Stomach (tissue), 9 donors: Measurements from ENCODE around the gene RAD9B. TPM values are rescaled to one million over a fixed set of nuclear protein-coding genes. Genes with fewer than 3 reads are reported as not detected.
A peak's percentile ranks its signal among the peaks of the same experiment; 100 is the strongest.

Experiments
- DNase-seq, 2 donors: peaks; one replicate each; pipeline versions ENCODE4 v3.0.0 to v3.0.0-alpha.2; 2013 to 2019
- H3K27ac ChIP-seq, 5 donors: fragments of 200-600 bp in 4 of 5; sonication (generic) in 4 of 5; one replicate each; pipeline ENCODE4 v1.5.1; 2013 to 2019; ENCODE audit warnings: mild to moderate bottlenecking in 1 of 5, moderate library complexity in 1 of 5
- H3K27me3 ChIP-seq, 3 donors: fragments of 200-600 bp; sonication (generic); one replicate each; pipeline ENCODE4 v1.5.1; 2017 to 2019; ENCODE audit warnings: mixed run types in 1 of 3
- H3K36me3 ChIP-seq, 4 donors: fragments of 200-600 bp; sonication (generic); 1 replicate in 3 of 4; 2 replicates in 1 of 4; pipeline ENCODE4 v1.5.1; 2016 to 2019
- H3K4me1 ChIP-seq, 4 donors: fragments of 200-600 bp; sonication (generic); one replicate each; pipeline ENCODE4 v1.5.1; 2016 to 2019
- H3K4me3 ChIP-seq, 4 donors: fragments of 200-600 bp; sonication (generic) in 3 of 4; one replicate each; pipeline ENCODE4 v1.5.1; 2016 to 2019; ENCODE audit warnings: mild to moderate bottlenecking in 1 of 4
- H3K9me3 ChIP-seq, 4 donors: fragments of 200-600 bp; sonication (generic); one replicate each; pipeline ENCODE4 v1.5.1; 2016 to 2019
- EP300 ChIP-seq: sonication (generic); formaldehyde crosslinking; IDR thresholded peaks from one replicate; pipeline ENCODE4 v1.6.1; 2017; ENCODE audit warnings: antibody characterized with exemption
- POLR2A ChIP-seq, 4 donors: fragments of 450-650 bp; IDR thresholded peaks; one replicate each; pipeline ENCODE4 v1.6.1; 2016; ENCODE audit warnings: antibody characterized with exemption in 4 of 4, control low read depth in 2 of 4, mild to moderate bottlenecking in 1 of 4, moderate library complexity in 1 of 4
- POLR2AphosphoS5 ChIP-seq, 3 donors: sonication (generic); formaldehyde crosslinking; IDR thresholded peaks; one replicate each; pipeline ENCODE4 v1.6.1; 2016; ENCODE audit warnings: antibody characterized with exemption in 3 of 3
- WGBS, 5 donors: extraction: QIAGEN DNeasy Blood & Tissue Kit in 3 of 5; methylation state at CpG; one replicate each; pipeline versions ENCODE4 v1.1.5 to v1.1.7; 2013 to 2018; 5-methylcytosine and 5-hydroxymethylcytosine counted together
- intact Hi-C: fragments of 100-400 bp; cut with DNase I; formaldehyde crosslinking; loops from one replicate; pipeline ENCODE4 v1.15.1; 2023; ENCODE audit warnings: low total_unique reads
- polyA plus RNA-seq, 3 donors: library from polyadenylated mRNA; stranded (reverse); fragments of 200-250 nt; gene quantifications; one replicate each; pipeline ENCODE4 v1.2.3, GENCODE V29; 2013
- total RNA-seq, 5 donors: library from RNA; depleted of rRNA; stranded (reverse); fragments of >200 nt; gene quantifications; one replicate each; pipeline versions ENCODE4 v1.1.0 to v1.2.3, GENCODE V29; 2014 to 2016
- TF ChIP-seq, protein P1 (sequence below), 7 experiments: fragments of 450-650 bp in 4 of 7; fragments of 200-600 bp in 3 of 7; sonication (generic) in 3 of 7; IDR thresholded peaks; one replicate each; pipeline ENCODE4 v1.5.1; 2016 to 2019; ENCODE audit warnings: antibody characterized with exemption in 7 of 7, control low read depth in 2 of 7, mild to moderate bottlenecking in 1 of 7
- donor health status: healthy with polysubstance abuse.
- donor health status: Bipolar disorder and iron deficiency.
- donor health status: healthy.

The RAD9B gene
- total and polyA plus RNA-seq, 8 donors, result 0.23 to 0.73 (median 0.31) TPM; not detected in 3

DNA sequence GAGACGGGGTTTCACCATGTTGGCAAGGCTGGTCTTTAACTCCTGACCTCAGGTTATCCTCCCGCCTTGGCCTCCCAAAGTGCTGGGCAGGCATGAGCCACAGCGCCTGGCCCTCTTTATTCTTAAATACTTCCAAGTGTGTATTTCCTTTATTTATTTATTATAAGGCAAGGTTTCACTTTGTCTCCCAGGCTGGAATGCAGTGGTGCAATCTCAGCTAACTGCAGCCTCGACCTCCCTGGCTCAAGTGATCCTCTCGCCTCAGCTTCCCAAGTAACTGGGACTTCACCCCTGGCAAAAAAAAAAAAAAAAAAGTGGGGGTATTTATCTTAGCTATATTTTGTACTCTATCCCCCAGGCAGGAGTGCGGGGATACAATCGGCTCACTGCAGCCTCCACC is 26.7 kb upstream of the RAD9B start:
- WGBS, 5 donors, result 90 to 96% (median 93%) methylated on average over 7 of the region's 7 CpGs
- no peak for TF ChIP-seq POLR2AphosphoS5 (IDR thresholded peaks at IDR 0.05)
- TF ChIP-seq, protein P1, sequence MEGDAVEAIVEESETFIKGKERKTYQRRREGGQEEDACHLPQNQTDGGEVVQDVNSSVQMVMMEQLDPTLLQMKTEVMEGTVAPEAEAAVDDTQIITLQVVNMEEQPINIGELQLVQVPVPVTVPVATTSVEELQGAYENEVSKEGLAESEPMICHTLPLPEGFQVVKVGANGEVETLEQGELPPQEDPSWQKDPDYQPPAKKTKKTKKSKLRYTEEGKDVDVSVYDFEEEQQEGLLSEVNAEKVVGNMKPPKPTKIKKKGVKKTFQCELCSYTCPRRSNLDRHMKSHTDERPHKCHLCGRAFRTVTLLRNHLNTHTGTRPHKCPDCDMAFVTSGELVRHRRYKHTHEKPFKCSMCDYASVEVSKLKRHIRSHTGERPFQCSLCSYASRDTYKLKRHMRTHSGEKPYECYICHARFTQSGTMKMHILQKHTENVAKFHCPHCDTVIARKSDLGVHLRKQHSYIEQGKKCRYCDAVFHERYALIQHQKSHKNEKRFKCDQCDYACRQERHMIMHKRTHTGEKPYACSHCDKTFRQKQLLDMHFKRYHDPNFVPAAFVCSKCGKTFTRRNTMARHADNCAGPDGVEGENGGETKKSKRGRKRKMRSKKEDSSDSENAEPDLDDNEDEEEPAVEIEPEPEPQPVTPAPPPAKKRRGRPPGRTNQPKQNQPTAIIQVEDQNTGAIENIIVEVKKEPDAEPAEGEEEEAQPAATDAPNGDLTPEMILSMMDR (IDR thresholded peaks at IDR 0.05), result no peak
- no peak for TF ChIP-seq EP300
- TF ChIP-seq POLR2A (IDR thresholded peaks at IDR 0.05), result no peak

DNA sequence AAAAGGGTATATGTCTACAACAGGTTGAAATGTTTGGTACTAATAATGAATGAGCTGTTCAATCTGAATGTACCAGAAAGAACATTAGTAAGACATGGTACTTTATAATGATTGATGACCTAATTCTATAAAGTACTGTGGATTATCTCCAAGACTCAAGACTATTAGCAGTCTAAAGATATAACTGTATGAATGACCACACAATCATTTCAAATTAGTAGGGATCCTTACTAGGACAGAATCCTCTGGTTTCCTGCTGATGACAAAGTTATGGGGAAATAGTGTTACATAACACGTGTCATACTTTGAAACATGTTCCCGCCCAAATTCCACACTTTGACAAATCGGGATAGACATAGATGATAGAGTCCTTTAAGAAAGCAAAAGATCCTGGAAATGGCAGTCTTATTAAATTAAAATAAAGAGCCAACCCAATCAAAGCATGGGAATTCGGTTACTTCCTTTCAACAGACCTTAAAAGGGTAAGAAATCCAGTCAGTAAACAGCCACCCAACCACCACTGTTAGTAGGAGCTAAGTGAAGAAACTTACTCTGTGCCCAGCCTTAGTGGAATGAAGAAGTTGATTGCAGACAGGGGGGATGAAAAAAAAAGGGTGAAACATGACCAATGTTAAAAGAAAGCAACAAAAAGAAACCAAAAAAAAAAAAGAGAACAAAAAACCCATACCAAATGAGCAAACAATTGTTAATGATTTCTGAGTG is 3.0 kb upstream of the RAD9B start:
- Histone ChIP-seq H3K27me3 (no peaks in the 10 kb centered on the region), H3K4me3 (no peak overlapping the region), H3K36me3 (peaks cover 9 to 33% (median 25%) of the 10 kb centered on the region in 4 donors), H3K9me3 (no peaks in the 10 kb centered on the region), H3K4me1 (peaks cover 11 to 48% (median 38%) of the 10 kb centered on the region in 4 donors), H3K27ac (peak overlapping the region in 3 of 5 donors; percentile 18 to 98 (median 19))
- intact Hi-C loops, result no loop called here
- no peak for TF ChIP-seq EP300
- TF ChIP-seq, protein P1 (IDR thresholded peaks at IDR 0.05), result no peak
- TF ChIP-seq POLR2AphosphoS5 (IDR thresholded peaks at IDR 0.05), result peak in 1 of 3 donors; percentile 39
- no peak for TF ChIP-seq POLR2A (IDR thresholded peaks at IDR 0.05)
- no peak for DNase-seq
- WGBS, 5 donors, result 58 to 64% (median 63%) methylated on average over 4 of the region's 4 CpGs

More for the DNA sequence above, 26.7 kb upstream of the RAD9B start:
- peaks cover 0 to 4% (median 3%) of the 10 kb centered on the region in 4 donors for H3K36me3 ChIP-seq
- H3K4me3 ChIP-seq, result no peak overlapping the region
- intact Hi-C loops, result no loop called here
- DNase-seq, result no peak
- H3K9me3 ChIP-seq, result no peaks in the 10 kb centered on the region
- no peaks in the 10 kb centered on the region for H3K27me3 ChIP-seq
- H3K27ac ChIP-seq, result no peak overlapping the region
- no peaks in the 10 kb centered on the region for H3K4me1 ChIP-seq

DNA sequence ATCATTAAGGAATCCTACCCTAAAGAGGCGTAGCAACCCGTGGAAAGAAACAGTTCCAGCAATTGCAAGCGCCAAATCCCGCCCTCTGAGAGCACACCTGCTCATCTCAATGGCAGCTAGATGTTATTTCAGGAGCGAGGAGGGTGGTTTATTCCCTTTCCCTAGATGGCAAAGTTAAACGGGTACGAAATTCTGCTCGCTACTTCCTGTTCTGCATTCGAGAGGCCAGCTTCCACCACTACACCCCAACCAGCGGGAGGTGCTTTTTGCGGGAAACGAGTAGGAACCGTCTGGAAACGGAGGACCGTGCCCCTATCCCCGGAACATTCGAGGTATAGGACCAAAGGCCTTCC is 756 bp upstream of the RAD9B start:
- intact Hi-C loops, result no loop called here
- Histone ChIP-seq H3K4me1 (peaks cover 11 to 48% (median 38%) of the 10 kb centered on the region in 4 donors), H3K4me3 (peak overlapping the region; percentile 73 to 96 (median 88)), H3K9me3 (no peaks in the 10 kb centered on the region), H3K27me3 (no peaks in the 10 kb centered on the region), H3K36me3 (peaks cover 0 to 12% (median 4%) of the 10 kb centered on the region in 4 donors), H3K27ac (peak overlapping the region; percentile 87 to 98 (median 92))
- peak; percentile 34 to 66 for DNase-seq
- TF ChIP-seq POLR2AphosphoS5 (IDR thresholded peaks at IDR 0.05), result no peak
- TF ChIP-seq POLR2A (IDR thresholded peaks at IDR 0.05), result no peak
- TF ChIP-seq, protein P1 (IDR thresholded peaks at IDR 0.05), result no peak
- no peak for TF ChIP-seq EP300
- 0% methylated on average over 11 to 17 of the region's 17 CpGs for WGBS, 5 donors

DNA sequence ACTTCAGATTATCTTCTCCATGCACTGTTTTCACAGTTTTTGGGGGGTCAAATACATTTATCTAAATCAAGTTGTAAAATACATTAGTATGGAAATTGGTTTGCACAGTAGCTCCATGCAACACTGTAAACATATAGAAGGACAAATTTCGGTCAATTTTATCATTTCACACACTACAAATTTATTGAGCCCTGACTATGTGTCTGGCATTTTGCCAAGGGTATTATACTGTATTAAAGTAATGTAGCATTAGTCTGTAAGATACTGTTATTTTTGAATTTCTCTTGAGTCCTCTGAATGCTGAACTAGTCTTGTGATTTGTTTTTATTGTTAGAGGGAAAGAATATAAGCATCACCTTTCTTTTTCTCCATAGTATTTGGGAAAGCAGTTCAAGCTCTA is 1.3 kb downstream of the RAD9B start:
- Histone ChIP-seq H3K36me3 (no peaks in the 10 kb centered on the region), H3K27me3 (no peaks in the 10 kb centered on the region), H3K4me1 (peaks cover 11 to 36% (median 31%) of the 10 kb centered on the region in 4 donors), H3K4me3 (no peak overlapping the region), H3K27ac (no peak overlapping the region), H3K9me3 (no peaks in the 10 kb centered on the region)
- intact Hi-C loops, result no loop called here
- TF ChIP-seq POLR2A (IDR thresholded peaks at IDR 0.05), result no peak
- TF ChIP-seq, protein P1 (IDR thresholded peaks at IDR 0.05), result no peak
- no peak for TF ChIP-seq POLR2AphosphoS5 (IDR thresholded peaks at IDR 0.05)
- no peak for TF ChIP-seq EP300
- 64 to 82% (median 71%) methylated on average over 1 of the region's 1 CpG for WGBS, 5 donors
- no peak for DNase-seq
